GM19467 (cell line): ENCODE data around the gene CCDC124.

Experiments used
- ATAC-seq: cut with Tn5 transposase; IDR thresholded peaks from one replicate; pipeline ENCODE4 v1.9.1; 2021; ENCODE audit warnings: mild to moderate bottlenecking, moderate library complexity; ENCODE audit not compliant: unreplicated experiment

Gene CCDC124

DNA sequence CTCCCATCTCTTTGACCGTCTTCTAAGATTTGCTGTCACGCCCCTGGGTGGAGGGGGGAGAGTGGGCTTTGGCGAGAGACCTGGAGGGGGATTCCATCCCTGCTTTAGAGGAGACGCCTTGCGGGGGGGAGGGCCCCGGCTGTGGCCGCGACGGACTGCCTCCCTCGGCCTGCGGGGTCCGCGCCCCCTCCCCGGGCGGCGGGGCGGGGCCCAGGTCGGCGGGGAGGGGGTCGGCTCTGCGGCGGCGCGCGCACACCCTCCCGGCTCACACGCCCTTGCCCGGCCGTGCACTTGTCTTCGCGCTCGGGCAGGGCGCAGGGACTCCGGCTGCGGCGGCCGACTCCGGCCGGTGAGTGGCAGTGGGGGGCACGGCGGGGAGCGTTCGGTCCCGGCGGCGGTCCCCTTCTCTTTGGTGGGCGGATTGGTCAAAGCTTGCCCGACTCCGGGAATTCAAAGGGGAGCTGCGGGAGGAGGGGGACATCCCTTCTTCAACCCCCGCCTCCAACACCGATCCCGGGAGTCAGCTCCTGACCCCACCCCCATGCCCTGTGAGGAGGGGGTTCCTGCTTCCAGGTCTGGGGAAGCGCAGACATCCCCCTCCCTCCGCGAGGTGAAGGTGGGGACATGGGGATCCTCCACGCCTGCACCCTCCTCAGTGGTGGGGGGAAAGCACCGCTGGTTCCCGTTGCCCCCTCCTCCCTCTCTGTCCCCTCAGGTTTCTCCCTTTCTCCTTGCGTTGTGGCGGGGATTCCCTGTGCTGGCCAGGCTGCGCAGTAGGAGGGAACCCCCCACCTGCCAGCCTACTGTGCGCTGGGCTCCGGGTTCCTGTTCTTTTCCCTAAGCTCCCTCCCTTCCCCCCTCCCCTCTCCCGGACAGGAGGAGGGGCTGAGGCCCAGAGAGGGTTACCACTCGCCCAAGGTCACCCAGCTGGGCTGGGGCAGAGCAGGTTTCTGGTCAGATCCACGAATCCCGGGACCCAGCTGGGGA lies 19.5 kb downstream of the CCDC124 start:
- no peak for ATAC-seq

DNA sequence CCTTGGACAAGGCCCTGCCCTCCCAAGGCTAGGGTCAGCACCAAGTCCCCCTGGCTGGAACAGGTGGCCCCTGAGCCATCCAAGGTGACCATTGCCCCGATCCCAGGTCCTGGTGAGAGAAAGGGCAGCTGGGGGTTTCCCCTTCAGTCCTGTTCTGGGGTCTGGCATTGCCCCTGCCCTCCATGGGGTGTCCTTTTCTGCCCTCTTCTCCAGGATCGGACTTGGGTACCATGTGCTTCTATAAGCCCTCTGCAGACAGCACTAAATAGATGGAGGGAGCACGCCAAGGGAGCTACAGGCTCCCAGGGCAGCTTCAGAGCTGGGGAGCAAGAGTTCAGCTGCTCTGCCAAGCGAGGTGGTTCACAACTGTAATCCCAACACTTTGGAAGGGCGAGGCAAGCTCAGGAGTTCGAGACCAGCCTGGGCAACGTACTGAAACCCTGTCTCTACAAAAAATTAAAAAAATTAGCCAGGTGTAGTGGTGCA lies 20.5 kb downstream of the CCDC124 start:
- ATAC-seq, result no peak

DNA sequence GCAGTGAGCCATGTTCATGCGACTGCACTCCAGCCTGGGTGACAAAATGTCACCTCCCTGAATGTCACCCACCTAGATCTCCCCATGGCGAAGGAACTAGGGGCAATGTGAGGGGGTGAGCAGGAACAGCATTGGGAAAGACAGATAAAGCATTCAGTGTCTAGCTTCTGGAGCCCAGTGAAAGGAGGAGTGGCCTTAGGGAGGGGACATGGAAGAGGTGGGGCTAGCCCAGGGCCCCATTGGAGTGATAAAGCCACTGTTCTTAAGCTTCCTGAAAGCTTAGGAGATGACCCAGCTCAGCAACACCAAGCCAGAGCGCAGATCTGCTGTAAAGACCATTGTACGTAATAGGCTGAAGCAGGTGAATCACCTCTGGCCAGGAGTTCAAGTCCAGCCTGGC lies 21.1 kb downstream of the CCDC124 start:
- ATAC-seq, result no peak

DNA sequence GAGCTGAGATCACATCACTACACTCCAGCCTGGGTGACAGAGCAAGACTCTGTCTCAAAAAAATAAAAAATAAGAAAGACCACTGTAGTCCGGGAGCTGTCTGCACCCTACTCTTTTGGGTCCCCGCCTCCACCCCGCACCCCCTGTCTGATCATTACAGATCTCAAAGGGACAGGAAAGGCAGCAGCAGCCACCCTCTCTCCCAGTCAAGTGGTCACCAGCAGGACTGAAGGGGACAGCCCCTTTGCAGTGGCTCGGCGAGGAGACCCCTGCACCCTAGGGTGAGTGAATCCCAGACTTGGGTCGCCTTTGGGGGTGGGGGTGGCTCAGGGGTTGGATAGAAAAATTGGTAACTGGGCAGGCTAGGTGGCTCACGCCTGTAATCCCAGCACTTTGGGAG lies 21.6 kb downstream of the CCDC124 start:
- no peak for ATAC-seq

DNA sequence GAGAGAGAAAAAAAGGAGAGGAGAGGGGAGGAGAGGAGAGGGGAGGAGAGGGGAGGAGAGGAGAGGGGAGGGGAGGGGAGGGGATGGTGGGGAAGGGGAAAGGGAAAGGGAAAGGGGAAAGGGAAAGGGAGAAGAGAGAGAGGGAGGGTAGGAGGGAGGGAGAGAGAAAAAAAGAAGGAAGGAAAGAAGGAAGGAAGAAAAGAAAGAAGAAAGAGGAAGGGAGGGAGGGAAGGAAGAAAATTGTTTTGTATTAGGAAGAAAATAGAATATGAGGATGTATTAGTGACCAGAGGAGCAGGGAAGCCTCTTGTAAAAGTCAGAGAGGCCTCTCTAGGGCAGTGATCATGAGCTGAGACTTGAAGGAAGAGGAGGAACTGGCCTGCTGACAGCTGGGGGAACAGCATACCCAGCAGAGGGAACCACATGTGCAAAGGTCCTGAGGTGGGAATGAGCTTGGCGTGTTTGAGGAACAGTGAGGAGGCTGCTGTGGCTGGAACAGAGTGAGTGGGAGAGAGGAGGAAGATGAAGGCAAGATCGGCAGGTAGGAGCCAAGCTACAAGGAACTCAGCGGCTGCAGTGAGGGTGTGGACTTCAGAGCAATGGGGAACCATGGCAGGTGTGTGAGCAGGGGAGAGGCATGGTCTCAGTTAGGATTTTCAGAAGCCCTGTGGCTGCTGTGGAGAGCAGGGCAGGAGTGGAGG lies 24.5 kb downstream of the CCDC124 start:
- no peak for ATAC-seq

DNA sequence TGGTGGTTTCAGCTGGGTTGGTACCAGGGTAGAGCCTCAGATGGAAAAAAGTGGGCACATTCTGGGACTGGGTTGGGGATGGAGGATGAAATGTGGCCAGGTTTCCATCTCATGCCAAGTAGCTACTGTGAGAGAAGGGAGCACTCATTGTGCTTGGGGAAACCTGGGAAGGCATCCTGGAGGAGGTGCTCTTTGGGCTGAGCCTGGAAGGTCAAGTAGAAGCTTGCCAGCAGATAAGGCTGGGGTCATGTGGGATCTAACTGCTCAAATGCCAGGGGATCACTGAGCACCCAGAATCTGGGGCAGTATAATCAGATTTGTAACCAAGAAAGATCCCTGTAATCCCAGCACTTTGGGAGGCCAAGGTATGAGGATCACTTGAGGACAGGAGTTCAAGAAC lies 25.1 kb downstream of the CCDC124 start:
- ATAC-seq, result no peak

DNA sequence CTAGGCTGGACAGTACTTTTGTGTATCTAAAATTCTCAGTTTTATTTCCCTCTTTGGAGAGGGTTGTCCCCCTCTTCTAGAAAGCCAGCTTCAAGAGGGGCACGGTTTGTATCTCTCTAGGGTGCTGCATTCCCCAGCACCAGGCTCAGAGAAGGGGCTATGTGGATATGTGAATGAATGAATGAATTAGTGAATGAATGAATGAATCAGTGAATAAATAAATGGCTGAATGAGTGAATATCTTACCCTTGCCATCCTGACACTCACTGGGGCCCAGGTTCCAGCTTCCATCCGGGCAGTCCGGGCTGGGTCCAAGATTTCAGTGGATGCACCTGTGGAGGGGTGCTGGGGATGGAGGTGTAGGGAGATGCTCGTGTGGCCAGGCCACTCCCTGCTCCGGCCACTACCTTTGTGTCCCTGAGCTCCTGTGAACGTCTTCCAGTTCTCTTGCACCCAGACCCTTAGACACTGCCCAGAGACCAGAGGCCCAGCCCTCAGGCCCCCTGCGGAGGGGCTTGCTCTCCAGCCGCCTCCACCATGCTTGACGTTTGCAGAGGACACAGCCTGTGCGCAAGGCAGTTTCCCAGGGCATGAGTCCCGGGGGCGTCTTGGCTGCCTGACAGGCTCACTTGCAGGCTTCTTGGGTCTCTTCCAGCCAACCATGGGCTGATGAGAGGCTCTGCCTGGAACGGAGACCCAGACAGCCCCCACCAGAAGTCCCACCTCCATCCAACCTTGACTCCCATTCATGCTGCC lies 31.3 kb downstream of the CCDC124 start:
- ATAC-seq, result no peak

DNA sequence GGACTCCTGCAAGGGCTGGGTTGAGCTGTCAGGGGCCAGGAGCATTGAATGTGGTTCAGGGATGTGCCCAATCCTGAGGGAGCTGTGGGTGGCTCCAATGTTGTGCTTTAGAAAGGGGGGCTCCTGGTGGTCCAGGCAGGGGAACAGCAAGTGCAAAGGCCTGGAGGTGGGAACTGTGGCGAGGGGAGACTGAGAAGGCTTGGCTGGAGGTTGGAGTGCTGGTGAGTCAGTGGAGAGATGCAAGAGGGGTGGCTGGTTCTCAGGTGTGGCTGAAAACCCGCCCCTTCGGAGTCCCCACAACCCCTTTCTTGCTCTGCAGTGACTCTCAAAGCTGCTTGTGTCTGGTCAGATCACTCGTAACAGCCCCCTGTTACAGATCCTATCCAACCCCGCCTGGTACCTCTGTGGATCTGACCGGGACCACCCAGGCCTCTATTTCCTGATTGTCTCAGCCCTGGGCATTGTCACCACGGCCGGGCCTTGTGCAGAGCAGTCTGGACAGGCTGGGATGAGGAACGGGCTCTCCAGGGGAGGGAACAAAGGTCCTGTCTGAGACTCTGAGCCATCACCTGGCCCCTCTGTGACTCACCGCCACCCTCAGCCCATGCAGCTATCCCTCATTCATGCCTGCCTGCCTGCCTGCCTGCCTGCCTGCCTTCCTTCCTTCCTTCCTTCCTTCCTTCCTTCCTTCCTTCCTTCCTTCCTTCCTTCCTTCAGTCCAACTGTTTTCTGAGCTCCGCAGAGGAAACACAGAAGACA lies 32.7 kb downstream of the CCDC124 start:
- ATAC-seq, result no peak

DNA sequence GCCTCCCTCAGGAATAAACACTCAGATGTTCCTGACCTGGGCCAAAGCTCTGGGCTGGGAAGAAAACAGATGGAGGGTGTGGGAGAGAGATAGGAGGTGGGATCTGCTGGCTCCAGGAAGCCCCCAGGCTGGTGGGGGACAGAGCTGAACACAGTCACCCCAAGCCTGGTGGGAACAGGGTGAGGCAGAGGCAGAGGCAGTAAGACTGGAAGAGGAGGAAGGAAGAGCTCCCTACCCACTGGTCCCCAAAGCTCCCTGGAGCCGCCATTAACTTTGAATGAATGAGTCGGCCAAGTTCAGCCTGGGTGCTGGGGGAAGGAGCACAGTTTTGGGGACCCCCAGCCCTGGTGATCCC lies 33.3 kb downstream of the CCDC124 start:
- no peak for ATAC-seq

DNA sequence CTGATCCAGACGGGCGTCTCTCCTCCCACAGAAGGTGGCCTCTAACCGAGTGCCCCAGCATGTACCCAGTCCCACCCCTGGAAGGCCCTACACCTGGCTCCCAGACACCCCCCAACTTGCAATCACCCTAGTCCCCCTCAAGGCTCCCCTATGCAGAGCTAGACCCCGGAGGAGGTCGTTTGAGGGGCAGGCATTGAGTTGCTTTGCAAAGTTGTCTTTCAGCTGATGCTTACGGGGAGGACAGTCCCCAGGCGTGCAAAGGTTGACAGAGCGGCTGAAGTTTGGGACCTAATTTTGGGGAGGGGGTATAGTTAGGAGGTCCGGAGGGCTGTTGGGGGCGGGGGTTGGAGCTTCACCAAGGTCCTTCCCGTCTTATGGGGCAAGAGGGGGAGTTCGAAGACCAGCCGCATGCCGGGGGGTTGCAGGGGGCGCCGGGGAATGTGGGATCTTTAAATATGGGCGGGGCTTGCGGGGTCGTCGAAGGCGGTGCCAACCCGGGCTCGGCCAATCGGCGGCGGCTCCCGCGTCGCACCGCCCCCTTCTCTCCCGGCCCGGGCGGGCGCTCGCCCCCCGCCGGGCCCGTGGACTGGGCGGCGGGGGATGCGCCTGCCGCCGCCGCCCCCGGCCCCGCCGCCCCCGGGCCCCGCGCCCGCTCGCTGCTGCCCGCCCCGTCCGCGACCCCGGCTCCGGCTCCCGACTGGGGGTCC lies 33.9 kb downstream of the CCDC124 start, which contains the start of gene KCNN1:
Gene KCNN1, plus strand, starts transcription at position 558 of the 707 bp plus-strand sequence. CDS start 6,782 bp downstream, outside the sequence.
- no peak for ATAC-seq

DNA sequence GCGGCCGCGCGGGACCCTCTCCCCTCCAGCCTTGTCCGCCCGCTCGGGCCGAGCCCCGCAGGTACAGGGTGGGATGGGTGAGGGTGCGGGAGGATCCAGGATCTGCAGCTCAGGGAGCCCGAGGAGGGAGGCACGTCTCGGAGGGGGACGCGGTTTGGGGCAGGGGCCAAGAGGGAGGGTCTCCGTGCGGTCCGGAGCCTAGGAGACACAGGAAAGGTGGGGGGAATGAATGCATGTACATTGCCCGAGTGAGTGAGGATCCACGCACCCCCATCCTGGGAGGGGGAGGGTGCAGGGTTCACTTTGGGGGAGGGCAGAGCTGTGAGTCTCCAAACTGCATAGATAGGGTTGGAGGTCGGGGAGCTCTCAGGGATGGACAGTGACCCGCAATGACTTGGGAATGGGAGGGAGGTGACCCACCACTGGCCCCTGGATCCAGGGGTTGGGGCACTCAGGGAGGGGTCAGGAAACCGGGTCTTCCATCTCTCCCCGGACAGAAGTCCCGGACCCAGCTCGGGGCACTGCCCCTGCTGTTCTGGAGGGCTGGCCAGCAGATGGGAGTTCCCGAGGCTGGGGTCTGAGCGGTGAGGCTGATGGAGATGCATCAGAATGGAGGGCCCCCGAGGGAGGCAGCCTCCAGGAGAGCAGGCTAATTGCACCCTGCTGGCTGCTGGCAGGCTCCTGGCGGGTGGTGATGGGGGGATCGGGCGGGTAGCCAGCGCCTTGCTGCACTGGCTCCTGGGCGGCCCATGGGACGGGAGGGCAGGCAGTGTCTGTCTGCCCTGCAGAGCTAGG lies 34.6 kb downstream of the CCDC124 start:
- ATAC-seq, result no peak

DNA sequence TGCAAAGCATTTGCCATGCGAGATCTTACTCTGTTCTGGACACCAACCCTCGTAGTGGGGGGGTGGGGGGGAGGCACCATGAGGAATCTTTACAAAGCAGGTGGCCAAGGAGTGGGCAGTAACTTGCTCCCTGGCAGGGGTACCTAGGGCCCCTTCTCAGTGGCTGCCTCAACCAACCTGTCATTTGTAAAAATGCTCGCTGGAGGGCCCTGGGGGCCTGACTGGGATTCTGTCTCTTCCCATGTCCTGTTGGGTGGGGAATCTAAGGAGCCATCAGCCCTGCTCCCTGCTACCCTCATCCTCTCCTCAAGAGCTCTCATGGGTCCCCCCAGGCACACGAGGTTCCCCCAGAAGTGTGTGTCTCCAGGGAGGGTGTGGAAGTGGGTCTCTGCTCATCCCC lies 35.5 kb downstream of the CCDC124 start:
- ATAC-seq, result no peak

DNA sequence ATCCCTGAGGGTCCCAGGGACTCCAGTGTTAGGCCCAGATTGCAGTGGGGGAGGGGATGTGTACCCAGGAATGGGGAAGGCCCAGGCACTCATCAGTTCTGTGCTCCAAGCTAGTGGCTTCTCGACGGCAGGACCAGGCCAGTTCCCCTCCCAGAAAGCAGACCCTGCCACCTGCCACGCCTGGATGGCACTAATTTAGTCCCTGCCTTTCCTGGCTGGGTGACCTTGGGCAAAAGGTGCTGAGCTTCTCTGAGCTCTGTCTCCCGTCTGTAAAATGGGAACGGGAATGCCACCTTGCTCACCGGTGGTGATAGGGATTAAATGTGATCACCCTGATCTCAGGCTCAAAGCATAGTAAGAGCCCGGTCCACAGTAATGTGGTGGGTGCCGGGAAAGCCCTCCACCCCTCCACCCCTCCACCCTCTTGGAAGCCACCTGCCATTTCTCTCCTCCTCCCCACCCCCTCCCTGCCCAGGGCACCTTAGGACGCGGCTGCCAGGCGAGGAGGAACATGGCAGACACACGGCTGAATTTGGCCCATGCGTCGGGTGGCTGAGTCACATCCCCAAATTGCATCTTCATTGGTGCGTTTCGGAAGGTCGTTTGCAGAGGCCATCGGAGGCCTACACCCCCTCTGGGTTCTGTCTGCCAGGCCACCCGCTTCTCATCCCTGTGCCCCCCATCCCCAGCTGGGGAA lies 36.4 kb downstream of the CCDC124 start:
- no peak for ATAC-seq

DNA sequence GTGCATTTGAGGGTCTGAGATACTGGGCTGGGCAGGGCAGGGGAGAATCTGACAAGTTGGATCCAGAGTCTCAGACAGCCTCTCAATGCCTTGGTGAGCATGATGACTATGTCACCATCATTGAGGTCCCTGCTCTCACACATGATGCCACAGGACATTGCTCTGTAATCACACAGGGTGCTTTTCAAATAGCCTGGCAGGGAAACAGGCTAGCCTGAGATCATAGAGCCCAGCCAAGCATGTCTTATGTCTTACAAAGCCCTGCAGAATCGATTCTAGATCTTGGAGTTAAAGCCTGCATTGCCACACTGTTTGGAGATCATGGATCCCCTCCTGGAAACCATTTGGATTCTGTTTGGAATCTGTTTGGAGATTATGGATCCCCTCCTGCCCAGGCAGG lies 39.4 kb downstream of the CCDC124 start:
- no peak for ATAC-seq

DNA sequence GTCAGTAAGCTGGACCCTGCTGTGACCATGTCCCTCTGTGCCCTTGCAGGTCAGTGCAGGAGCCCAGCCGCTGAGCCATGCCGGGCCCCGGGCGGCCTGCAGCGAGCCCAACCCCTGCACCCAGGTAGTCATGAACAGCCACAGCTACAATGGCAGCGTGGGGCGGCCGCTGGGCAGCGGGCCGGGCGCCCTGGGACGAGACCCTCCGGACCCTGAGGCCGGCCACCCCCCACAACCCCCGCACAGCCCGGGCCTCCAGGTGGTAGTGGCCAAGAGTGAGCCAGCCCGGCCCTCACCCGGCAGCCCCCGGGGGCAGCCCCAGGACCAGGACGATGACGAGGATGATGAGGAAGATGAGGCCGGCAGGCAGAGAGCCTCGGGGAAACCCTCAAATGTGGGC lies 40.9 kb downstream of the CCDC124 start:
- no peak for ATAC-seq

DNA sequence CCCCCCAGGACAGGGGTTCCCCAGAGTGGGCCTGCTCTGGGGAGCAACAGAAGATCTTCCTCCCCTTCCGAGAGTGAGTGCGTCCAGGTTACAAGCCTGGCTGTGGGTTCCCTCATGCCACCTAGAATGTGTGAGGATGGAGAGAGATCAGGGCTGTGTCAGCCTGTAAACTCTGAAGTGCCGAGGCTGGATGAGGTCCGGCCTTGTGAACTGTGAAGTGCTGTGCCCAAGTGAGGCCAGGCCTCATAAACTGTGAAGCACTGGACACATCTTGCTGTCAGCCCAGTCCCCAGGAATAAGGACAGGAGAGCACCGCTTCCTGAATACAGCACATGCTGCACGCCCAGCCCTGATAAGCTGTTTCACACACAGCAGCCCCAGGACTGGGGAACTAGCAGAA lies 41.7 kb downstream of the CCDC124 start:
- no peak for ATAC-seq

DNA sequence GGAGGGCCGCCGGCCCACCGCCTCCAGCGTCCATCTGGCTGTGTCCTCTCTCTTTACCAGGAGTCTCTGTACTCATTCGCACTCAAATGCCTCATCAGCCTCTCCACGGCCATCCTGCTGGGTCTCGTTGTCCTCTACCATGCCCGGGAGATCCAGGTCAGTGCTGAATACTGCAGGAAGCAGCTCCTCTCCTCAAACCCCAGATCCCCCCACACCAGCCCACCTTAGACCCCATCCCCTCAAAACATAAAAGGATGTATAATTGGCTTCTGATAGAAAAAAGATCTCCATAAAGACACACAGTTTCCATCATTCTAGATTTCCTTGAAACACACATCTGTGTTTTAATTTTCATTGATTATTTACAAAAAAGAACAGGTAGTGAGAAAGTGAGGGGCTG lies 42.2 kb downstream of the CCDC124 start:
- ATAC-seq, result no peak

DNA sequence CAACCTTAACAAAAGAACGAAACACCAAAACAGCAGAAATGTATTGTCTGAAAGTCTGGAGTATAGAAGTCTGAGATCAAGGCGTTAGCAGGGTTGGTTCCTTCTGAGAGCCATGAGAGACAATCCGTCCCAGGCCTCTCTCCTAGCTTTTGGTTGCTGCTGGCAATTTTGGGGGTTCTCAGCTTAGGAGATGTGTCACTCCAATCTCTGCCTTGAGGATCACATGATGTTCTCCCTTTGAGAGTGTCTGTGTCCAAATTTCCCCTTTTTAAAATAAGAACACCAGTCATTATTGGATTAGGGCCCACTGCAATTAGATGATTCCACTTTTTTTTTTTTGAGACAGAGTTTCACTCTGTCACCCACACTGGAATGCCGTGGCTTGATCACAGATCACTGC lies 44.2 kb downstream of the CCDC124 start:
- ATAC-seq, result no peak
